GM21390 (cell line): ENCODE results near the gene CHRNA9.

Experiments used
- ATAC-seq: cut with Tn5 transposase; IDR thresholded peaks from one replicate; pipeline ENCODE4 v1.9.1; 2021; ENCODE audit not compliant: unreplicated experiment

The CHRNA9 gene

GRCh38 chr4:40337051-40337450 is 1.9 kb downstream of the CHRNA9 start:
- ATAC-seq = no peak

GRCh38 chr4:40337523-40337922 is 2.4 kb downstream of the CHRNA9 start:
- no peak for ATAC-seq

- no peak for ATAC-seq
These were observed 4.9 kb downstream of the CHRNA9 start for GRCh38 chr4:40340030-40340429.

DNA sequence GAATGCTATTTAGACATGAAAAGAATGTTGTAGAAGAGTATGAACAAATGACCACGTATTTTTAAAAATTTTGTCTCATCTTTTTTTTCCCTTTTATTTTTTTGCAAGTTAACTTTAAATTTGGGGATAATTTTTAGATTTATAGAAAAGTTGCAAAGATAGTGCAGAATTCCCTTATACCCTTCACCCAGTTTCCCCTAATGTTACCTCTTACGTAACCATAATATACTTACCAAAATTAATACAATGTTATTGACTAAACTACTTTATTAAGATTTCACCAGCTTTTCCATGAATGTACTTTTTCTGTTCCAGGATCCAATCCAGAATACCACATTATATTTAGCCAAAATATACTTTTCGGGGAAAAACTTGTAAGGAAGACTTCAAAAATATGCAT is 12.3 kb downstream of the CHRNA9 start:
- ATAC-seq = no peak

DNA sequence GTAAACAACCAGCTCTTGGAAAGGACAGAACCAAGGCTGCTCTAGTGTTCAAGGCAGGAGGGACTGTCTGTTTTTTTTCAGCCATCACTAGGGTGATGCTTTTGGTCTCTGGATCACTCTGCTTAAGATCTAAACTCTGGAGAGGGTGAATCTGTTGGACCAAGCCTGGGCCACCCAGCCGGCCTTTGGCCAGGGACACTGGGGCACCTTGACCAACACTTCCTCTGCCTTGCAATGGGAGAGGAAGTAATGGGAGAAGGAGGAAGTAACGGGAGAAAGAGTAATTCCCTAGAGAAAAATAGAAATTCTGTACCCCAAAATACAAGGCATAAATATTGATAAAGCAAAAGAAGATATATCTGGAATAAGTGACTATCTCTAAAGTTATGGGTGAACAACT is 12.9 kb downstream of the CHRNA9 start:
- ATAC-seq = no peak

- no peak for ATAC-seq
These were observed 14.5 kb downstream of the CHRNA9 start for GRCh38 chr4:40349561-40350198.

- ATAC-seq = no peak
These were observed 15.6 kb downstream of the CHRNA9 start for GRCh38 chr4:40350627-40351227.

- ATAC-seq = no peak
These were observed 19.0 kb downstream of the CHRNA9 start for GRCh38 chr4:40354158-40354557.

DNA sequence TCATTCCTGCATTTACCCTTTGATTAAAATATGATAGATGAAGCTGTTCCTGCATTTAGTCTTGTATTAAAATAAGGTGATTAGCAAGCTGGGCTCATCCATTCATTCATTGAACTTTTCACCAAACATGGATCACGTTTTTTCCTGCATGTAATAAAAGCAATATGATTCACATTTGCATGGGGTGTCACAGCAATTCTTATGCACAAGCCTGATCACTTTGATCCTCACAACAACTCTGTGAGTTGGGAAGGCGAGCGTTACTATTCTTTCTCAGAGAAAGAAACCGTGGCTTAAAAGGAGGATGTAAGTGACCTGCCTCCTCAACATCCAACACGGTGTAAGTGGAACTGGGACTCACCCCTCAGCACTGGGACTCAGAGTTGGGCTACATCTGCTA is 20.0 kb downstream of the CHRNA9 start:
- no peak for ATAC-seq

GRCh38 chr4:40357738-40358137 is 22.6 kb downstream of the CHRNA9 start:
- no peak for ATAC-seq

- ATAC-seq = no peak
These were observed 26.2 kb downstream of the CHRNA9 start for GRCh38 chr4:40361338-40361737.

DNA sequence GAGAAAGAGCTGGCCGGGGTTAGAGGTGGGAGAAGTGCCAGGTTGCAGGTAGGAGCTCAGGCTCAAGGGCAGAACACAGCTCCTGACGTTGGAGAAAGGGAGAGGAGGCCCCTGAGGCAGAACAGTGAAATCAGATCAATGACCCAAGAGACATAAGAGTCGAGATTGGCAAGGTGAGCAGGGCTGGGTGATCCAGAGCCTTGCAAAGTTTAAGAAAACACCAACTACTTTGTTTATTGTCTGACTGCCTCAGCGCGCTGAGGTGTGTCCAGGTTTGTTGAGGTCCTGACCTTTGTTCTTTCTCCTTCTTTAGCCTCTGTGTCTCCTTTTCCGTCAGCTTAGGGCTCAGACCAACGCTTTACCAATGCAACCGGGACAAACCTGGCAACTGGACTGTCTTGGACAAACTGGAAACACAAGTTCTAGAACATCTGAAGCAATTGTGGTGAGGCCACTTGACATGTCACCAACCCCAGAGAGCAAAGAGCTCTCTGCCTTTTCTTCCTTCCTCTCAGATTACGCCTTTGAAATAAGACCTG is 28.3 kb downstream of the CHRNA9 start:
- ATAC-seq = no peak

DNA sequence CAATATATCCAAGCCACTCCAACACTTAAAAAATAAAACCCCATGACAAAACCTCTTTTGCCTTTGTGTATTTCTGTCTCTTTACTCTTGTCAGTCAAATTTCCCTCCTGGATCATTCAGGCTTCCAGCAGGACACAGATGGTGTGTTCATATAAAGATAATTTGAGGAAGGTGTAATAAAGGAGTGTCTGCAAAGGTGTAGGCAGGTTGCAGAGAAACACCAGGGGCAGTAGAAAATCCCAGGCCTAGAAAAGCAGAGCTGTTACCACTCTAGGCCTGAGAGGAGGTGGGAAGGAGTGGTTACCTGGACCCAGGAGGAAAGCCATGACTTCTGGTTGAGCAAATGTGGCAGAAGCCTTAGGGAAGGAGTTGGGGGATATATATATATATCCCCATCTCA is 28.8 kb downstream of the CHRNA9 start:
- ATAC-seq = no peak

DNA sequence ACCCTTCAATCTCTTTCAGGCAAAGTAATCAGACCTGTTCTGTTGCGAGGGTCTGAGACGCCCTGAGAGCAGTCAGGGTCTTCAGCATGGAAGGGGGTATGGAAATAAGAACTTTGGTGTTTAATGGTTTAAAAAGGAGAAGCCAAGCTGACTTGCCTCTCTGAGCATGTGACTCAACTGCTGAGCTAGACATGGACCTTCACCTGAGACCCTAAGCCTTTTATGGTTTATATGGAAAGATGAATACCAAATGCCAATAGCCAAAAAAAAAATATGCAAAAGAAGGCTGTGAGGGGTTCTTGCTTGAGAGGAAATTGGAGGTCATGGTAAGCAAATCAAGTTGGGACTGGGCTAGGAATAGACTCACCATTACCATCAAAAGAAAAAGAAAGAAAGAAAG is 30.6 kb downstream of the CHRNA9 start:
- no peak for ATAC-seq

DNA sequence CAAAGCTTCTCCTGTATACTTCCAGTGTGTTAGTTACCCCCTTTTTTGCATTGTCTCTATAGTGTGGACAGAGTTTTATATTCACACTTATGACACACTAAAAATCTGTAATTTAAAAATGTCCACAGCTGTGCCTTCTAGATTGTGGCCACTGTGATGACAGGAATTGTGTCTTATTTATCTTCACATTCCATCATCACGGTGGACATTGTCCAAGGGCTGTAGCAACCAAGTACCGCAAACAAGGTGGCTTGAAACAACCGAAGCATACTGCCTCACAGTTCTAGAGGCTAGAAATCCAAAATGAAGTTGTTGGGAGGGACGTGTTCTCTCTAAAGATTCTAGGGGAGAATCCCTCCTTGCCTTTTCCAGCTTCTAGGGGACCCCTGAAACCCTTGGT is 32.3 kb downstream of the CHRNA9 start:
- no peak for ATAC-seq

GRCh38 chr4:40369437-40370274 is 34.5 kb downstream of the CHRNA9 start:
- peak; percentile 95 for ATAC-seq

DNA sequence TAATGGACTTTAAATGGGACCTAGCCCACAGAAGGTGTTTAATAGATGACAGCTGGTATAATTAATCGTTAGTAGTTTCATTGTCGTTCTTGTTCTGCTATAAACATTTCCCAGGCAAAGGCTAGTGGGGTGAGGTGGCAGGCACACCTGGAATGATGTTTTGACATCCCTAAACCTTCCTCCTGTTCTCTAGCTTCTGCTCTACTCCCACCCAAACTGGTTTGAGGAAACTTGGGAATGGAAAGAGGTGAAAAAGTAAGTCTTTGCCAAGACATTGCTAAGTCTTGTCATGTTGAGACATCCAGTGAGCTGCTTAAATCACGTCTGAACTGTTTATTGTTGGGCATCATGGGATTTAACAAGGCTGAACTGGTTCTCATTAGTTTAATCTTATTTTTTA is 37.5 kb downstream of the CHRNA9 start:
- no peak for ATAC-seq

GRCh38 chr4:40373636-40374035 is 38.5 kb downstream of the CHRNA9 start:
- ATAC-seq = no peak

DNA sequence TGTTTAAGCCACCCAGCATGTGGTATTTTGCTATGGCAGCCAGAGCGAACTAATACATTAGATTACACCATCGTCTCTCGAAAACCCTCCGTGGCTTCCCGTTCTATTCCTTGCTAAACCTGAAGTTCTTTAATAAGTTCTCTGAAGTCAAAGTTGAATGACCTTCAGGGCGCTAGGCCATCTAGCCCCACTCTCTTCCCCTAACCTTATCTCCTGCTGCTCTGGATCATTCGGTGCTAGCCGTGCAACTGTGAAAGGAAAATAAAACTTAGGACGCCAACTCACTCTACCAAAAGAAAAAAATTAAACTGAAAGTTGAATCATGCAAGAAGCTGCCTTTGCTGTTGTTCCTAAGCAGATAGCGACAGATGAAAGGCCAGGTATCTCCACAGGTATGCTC is 40.0 kb downstream of the CHRNA9 start:
- ATAC-seq = no peak

DNA sequence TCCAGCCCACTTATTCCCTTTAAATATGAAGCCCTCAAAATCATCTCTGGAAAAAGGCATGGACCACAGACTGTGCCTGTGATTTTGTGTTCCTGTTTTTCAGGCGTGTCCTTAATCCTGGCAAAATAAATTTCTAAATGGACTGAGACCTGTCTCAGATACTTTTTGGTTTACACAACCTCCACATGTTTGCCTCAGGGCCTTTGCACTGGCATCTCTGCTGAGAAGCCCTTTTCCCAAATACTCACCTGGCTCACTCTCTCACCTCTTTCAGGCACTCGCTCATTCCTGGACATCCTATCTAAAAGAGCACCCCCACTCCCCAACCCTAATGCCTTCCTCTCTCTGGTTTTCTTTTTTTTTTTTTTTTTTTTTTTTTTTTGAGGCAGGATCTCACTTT is 40.5 kb downstream of the CHRNA9 start:
- no peak for ATAC-seq

GRCh38 chr4:40377512-40378365 is 42.6 kb downstream of the CHRNA9 start:
- ATAC-seq = no peak
